AG09319 (cell line): ENCODE results near the gene CDH6.

Experiments
- DNase-seq: peaks from one replicate; pipeline ENCODE4 v3.0.0-alpha.2; 2010; ENCODE audit warnings: low read depth; ENCODE audit errors: extremely low read depth
- TF ChIP-seq, protein P1 (sequence below): IDR thresholded peaks from 2 replicates; pipeline ENCODE4 v1.5.1; 2011; ENCODE audit warnings: low read depth, mild to moderate bottlenecking, inconsistent platforms, low read length, moderate library complexity

CDH6 gene

DNA sequence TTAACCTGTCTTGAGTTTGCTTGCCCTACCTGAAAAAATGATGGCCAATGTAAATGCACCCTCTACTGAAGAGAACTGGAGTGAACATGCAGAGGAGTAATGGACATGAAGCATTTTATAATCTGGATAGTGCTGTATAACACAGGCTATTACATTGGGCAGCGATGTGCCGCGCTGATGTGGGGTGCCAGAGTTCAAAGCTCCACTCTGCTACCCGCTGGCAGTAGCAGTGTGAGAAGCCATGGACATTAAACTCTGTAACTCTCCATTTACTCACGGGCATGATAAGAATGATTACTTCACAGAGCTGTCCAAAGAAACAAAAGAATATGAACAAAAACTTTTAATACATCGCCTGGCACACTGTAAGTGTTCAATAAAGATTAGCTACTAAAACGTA lies 7.5 kb upstream of the CDH6 start:
- TF ChIP-seq, protein P1, sequence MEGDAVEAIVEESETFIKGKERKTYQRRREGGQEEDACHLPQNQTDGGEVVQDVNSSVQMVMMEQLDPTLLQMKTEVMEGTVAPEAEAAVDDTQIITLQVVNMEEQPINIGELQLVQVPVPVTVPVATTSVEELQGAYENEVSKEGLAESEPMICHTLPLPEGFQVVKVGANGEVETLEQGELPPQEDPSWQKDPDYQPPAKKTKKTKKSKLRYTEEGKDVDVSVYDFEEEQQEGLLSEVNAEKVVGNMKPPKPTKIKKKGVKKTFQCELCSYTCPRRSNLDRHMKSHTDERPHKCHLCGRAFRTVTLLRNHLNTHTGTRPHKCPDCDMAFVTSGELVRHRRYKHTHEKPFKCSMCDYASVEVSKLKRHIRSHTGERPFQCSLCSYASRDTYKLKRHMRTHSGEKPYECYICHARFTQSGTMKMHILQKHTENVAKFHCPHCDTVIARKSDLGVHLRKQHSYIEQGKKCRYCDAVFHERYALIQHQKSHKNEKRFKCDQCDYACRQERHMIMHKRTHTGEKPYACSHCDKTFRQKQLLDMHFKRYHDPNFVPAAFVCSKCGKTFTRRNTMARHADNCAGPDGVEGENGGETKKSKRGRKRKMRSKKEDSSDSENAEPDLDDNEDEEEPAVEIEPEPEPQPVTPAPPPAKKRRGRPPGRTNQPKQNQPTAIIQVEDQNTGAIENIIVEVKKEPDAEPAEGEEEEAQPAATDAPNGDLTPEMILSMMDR: no peak
- no peak for DNase-seq

DNA sequence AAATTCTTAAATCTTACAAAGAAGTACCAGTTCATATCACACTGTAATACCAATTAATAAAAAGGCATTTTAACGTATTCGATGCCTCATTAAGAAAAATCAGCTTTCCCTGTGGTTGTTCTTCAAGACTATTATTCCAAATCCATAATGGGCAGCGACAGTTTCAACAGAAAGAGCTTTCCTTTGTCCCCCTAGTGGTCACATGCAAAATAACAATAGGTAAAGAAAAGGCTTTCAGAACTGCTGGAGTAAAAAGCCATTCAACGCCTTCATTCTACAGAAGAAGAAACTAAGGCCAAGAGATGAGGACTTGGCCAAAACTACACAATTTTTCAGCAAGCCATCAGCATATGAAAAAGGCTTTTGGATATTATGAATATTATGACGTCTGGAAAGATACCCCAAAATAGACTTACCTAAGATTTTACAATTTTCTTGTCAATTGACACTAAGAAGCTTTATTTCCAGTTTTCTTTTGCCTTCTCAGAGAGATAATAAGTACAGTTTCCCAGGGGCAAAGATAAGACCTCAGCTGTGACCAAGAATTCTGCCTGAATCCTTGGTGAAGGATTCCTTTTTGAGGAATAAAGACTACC lies 6.7 kb upstream of the CDH6 start:
- DNase-seq: no peak
- TF ChIP-seq, protein P1: peak; percentile 73

DNA sequence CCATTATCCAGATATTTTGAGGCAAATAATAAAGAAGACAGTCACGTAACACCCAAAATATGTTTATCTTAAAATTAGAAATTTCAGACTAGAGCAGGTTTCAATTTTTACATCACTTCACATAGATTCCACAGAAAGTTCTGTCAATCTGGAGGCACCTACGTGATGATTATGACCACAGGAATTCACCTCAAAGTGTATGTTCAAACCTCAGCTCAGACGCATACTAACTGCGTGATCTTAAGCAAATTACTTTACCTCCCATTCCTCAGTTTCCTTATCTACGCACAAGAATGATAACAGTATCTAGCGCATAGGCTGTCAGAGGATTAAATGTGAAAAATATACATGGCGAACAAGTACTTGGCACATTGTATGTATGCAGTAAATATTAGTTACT lies 5.9 kb upstream of the CDH6 start:
- TF ChIP-seq, protein P1: no peak
- no peak for DNase-seq

DNA sequence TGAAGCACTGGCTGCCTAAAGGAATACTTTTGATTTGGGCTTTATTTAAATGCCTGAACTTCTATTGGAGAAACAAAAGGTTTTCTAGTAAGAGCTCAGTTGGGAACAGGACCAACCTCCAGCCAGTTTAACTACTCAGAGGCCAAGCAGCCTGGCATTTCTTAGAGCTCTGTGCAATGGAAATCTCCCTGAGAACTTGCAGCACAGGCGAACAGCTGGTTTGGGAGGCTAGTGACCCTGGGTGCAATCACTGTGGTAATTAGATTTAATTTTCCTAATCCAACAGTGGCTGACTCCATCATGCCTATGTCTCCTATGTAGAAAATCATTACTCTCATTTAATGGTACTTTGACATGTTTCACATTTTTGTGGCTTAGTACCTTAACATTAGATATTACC lies 1.0 kb upstream of the CDH6 start:
- no peak for DNase-seq

DNA sequence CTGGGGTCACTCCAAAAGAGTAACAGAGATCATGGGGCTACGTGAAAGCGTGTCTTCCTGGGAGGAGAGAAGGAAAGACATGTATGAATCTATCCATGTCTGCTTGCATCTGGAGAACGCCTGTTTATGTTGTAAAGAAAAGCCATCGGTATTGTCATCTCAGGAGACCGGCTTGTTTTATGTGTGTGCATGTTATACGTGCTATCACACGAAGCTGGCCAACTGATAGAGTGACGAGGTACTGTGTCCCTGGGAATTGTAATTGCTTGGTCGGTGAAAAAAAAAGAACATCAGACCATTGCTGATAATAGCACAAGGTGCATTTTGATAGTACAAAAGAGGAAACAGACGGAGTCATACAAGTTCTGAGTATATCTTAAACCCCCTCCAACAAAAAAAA lies 370 bp upstream of the CDH6 start:
- no peak for DNase-seq
- TF ChIP-seq, protein P1: no peak

More for the DNA sequence above, 1.0 kb upstream of the CDH6 start:
- TF ChIP-seq, protein P1: no peak

DNA sequence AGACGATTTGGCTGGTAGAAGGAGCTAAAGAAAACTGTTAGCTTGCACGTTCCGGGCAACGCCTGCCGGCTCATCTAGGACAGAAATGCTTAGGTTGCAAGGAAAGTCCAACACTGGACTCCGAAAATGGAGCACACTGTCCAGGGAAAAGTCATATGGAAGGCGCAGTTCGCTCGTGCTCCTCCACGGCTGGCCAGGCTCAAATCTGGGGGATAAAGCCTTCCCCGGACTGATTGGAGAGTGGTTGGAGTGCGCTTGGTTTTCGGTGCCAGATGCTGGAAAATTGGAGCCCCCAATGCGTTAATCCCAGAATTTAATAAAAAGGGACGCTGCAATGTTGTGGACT lies 955 bp downstream of the CDH6 start:
- DNase-seq: no peak
- TF ChIP-seq, protein P1: no peak

DNA sequence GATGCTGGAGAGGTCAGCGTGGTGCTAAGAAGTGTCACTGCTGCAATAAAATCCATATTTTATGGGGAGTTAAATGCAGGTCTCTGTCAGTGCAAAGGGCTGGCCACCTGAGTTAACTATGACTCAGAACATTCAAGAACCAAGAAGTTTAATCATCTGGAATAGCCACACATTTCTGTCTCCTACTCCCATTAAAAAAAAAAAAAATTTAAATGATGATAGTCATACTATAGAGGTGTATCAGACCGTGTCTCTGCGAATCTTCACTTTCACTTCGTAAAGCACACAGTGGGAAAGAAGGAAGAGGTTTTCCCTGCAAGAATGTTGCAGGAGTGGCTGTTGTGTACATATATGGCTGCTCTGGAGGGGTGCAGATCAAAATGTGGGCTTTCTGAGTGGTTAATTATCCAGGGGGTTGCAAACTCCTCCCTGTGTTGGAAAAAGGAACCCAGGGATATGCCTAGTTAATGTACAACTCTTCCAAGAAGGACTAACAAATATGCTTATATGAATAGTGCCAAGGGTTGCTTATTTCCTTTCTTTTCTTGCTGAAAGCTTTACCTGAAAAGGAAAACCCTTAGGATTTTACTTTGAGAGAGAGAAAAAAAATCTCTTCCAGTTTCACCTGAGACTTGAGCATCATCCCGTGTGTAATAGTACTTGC lies 1.5 kb downstream of the CDH6 start:
- TF ChIP-seq, protein P1: no peak
- DNase-seq: no peak
